Urothelium cell line (cell line): ENCODE results near the gene CAMK2D.

Experiments
- DNase-seq: peaks from one replicate; pipeline ENCODE4 v3.0.0; 2011; ENCODE audit warnings: low spot score, mixed read lengths
- FAIRE-seq: peaks from 2 replicates; lab custom pipeline; 2011; peaks lifted over from hg19 to GRCh38; lab: Jason Lieb, UNC

Gene CAMK2D

DNA sequence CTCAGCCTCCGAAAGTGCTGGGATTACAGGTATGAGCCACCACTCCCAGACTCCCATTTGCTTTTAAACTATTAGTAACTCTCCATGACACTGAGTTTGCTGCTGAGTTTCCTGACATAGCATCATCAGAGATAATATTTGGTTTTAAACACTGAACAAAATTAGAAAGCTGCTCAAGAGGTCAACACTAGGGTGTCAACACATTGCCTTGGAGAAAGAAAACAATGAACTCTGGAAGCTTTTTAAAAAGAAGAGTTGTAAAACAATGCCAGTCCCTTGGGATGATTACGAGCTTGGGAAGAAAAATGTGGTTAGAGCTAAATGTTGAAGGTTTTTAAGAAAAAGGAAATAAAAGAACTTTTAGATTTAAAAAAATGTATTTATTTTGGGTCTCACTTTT, 264.8 kb downstream of the CAMK2D start:
- no peak for FAIRE-seq
- no peak for DNase-seq

DNA sequence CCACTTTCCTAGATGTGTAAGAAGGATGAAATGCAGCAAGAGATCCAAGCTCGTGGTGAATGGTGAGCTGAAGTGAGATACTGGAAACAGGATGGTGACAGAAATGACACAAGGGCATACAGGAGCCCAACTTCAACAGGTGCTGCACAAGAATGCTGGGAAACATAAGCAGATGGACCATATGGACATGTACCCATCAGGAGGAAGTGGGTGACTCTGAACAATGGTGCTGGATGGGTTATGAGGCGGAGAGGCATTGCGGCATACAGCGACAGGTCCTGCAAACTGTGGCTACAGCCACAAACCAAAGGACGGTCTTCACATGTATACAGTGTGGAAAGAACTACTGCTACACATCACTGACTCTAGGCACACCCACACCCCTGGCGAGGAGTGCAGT, 265.7 kb downstream of the CAMK2D start:
- FAIRE-seq, result peak; percentile 74
- no peak for DNase-seq

DNA sequence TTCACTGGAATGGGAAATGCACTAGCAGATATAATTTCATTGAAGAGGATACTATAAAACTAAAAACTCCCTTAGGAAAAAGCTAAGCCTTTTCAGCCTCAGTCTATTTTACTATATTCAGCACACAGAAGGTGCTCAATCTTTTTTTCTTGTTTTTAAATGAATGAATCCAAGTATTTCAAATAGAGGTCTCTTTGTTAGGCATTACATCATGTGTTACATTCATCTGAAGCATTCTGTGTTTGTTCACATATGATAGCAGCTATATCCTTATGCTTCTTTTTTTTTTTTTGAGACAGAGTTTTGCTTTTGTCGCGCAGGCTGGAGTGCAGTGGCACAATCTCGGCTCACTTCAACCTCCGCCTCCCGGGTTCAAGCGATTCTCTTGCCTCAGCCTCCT, 278.4 kb downstream of the CAMK2D start:
- DNase-seq (no peak), FAIRE-seq (no peak)

DNA sequence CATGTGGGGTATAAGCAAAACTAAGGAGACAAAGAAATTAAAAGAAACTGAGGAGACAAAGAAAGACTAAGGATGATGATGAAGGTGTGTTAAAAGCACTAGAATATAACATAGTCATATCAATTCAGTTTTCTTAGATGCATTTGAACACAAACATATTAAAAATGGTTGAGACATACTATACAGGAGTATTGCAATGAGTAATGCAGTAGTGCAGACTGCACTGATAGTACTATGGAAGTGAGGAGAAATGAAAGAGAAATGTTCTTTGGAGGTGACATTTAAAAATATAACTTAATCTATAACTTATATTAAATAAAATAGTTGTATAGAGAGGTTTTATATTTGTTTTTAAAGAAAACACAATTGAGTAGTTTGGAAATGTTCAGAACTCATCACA, 279.2 kb downstream of the CAMK2D start:
- DNase-seq (no peak), FAIRE-seq (no peak)

DNA sequence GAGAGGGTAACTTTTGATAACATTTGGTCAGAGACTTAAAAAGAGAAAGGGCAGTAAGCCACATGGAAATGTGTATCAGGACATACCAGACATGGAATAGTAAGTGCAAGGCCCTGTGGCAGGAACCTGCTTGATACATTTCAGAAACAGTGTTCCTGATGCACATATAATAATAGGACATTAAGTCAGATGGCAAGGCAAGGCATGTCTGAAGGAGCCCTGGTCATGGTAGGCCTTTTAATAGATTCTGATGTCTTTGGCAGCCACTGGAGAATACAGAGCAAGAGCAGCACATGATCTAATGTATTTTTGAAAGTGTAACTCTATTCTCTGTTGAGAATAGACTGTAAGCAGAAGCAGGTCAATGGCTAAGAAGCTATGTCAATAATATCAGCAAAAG, 279.7 kb downstream of the CAMK2D start:
- FAIRE-seq (no peak), DNase-seq (no peak)

DNA sequence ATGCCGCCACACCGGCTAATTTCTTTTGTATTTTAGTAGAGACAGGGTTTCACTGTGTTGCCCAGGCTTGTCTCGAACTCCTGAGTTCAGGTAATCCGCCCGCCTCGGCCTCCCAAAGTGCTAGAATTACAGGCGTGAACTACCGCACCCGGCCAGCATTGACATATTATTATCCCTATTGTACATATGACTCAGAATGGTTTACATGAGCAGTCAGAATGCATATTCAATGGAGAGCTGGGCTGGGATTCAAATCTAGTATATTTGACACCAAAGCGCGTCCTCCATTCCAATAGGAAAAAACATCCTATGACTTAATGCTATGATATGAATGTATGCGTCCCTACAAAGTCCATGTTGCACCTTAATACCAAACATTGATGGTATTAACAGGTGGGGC, 281.4 kb downstream of the CAMK2D start:
- FAIRE-seq, result no peak
- DNase-seq, result no peak

DNA sequence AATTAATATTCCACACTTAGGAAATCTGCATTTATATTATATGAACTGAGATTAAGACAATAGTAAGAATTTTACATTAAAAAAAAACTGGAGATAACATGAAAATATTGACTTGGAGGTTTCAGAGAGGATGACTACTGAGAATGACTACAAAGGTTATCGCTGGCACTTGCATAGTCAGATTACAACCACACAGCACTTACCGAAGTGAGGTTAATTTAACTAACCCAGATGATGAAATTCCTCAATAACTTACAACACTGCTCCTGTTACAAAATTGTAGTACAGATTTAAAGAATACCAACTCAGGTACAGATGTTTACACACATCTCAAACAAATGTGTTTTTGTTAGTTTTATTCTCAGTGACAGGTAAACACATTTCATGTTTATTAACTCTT, 283.5 kb downstream of the CAMK2D start:
- DNase-seq (no peak), FAIRE-seq (no peak)

DNA sequence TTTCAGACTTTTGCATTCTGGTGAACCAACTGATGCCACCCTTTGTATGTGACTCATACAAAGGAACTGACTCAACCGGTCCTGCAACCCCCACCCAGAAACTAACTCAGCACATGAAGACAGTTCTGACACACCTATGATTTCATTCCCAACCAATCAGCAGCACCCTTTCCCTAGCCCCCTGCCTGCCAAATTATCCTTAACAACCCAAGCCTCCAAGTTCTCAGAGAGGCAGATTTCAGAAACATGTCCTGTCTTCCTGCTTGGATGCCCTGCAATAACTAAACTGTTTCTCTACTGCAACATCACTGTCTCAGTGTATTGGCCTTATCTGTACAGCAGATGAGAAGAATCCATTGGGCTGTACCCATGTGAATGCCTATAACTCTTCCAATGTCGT, 284.7 kb downstream of the CAMK2D start:
- no peak for FAIRE-seq
- DNase-seq, result peak; percentile 36

DNA sequence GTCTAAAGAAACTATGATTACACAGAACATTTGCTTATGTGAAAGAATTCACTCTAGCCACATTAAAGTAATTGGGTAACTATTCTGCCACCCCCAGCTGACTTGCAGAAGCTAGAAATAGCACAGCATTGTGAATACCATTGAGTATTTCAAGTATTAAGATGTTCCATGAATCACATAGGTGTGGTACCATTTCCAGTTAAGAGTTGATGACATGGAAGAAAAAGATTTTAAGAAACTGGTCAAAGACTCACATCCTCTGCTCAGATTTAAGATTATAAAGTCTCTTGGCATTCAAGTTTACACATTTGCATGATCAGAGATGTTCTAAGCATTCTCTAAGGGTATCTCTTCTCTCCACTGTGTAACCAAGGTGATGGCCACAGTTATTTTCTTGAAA, 287.5 kb downstream of the CAMK2D start:
- FAIRE-seq (no peak), DNase-seq (peak; percentile 43)

DNA sequence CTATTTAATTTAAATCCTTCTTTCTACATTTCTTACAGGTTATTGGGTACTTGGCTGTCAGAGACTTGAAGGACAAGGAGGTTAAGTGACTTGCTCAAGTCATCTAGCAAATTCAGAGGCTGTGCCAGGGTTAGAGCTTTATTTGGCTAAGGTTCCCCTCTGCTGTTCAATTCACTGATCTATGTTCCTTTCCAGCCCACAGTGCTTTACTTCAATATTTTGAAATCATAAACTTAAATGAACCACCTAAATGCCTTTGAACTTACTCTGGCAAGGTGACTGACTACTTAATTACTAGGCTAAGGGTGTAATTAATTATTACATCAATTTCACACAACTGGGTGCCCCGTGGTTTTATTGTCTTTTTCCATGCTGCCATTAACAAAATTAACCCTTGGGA, 288.7 kb downstream of the CAMK2D start:
- no peak for FAIRE-seq
- DNase-seq, result no peak

DNA sequence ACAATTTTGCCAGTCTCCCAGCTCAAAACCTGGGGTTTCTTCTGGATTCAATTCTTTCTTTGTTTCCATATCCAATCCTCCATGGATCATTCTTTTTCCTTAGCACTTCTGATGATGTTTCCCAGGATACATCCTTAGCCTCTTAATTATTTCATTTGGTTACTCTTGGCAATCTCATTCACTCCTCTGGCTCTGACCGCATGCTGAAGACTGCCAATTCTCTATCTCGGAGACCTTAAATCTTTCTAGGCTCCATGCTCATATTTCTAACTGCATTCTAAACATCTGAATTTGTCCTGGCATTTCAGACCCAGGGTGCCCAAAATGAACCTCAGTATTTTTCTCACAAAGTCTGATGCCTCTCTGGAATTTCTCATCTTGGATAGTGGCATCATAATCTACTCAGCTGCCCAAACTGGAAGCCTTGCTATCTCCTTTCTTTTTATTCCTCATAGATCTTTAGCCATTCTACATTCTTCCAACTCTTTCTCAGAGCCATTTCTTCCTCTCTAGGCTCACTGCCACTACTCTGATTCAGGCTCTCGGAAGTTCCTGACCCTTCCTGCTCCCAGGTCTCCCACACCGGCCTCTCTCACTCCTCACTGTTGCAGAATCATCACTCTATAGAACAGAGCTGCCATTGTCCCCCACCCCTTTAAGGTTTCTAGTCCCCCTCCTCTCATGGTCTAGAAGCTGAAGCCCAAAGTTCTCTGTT, 290.2 kb downstream of the CAMK2D start:
- FAIRE-seq (no peak), DNase-seq (no peak)

DNA sequence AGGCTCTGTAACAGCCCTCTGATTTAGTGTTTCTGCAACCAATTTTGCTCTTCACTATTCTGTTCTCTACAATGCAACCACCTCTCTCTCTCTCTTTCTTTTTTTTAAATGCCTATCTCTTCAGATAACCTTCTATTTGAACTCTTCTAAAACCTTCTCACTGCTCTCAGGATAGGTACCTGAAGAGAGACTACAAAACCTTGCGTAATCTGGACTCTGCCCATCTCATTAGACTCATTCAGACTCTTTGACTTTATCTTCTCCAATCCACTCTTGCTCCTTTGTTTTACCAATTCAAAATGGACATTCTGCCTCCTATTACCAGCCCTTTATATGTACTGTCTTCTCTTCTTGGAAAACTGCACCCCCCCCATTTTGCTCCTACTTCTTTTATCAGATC, 291.6 kb downstream of the CAMK2D start:
- DNase-seq, result no peak
- FAIRE-seq, result no peak

DNA sequence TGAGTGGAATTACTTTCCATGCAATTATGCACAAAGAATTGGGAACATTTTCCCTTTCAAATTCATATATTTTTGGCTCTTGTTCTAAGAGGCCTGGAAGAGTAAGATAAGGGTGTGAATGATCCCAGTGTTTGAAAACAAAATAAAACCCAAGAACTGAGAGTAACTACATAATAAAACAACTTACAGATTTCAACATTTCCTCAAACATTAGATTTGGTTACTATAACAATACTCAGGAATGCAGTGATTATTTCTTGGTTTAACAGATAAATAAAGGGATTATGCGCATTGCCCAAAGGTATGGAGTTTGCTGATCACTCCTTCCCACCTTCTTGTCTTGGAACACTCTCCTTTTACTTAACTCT, 292.5 kb downstream of the CAMK2D start:
- DNase-seq (no peak), FAIRE-seq (no peak)

DNA sequence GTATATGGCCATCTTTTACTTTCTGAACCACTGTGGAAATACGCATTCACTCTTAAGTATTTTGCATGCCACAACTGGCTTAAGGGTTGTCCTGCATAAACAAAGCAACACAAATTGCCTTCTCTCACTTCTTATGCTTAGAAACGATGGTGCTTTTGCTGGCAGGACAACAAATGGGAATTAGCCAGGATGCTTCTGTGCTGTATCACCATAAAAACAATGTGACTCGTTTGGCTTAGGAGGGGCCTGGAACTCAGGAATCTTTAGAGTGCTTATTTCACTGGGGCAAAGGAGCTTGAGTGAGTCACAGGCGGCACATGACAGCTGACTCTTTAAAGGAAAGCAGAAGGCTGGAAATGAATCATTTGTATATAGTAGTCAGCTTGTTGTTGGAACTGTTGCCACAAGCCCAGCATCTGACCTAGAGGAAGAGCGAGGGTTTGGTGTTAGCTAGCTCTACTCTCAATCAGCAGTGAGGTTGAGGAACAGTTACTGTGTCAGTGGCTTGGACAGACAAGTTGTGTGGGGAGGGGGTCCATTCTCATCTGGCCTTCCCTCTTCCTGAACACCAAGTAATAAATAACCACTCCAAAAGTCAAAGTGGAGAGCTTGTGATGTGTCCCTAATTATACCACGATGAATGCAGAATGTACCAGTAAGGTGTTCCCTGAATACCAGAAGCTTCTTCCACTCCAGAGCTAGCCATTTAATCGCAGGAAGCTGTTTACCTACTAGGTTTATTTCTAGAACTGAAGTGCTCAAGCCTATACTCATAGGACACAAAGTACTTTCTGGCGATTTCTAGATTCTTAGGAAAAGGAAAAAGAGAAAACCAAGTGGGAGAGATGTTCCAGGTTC, 293.1 kb downstream of the CAMK2D start:
- DNase-seq, result peak; percentile 90
- peak; percentile 56 for FAIRE-seq

DNA sequence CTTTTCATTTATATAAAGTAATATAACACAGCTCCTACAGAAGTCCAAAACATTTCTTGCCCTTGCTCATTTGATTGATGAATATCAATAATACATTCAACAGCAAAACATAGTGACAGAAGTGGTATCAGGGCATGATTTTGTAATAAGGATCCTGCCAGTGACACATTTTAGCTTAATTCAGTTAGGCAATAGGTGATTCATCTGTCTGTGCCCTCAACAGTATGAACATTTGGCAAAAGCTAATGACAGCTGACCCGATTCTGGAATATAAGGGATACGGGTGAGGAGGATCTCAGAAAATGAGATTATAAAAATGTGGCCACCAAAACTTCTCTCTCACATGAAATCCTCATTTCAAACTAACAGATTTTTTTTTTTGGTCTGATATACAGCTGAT, 294.0 kb downstream of the CAMK2D start:
- FAIRE-seq (no peak), DNase-seq (peak; percentile 27)

DNA sequence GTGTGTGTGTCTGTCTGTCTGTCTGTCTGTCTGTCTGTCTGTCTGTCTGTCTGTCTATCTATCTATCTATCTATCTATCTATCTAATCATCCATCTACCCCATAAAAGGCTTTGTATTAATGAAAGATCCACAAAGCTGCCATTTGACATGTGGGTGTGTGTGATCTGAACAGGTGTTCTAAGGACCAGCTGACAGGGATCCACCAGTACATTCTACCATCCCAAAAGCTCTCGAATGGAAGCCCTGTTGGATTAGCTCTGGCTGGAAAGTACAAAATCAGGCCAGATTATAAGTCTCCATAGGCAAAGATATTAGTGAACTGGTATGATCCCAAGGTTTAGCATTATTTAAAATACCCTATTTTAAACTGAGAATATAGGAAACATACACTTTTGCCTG, 299.3 kb downstream of the CAMK2D start:
- DNase-seq, result no peak
- FAIRE-seq, result no peak

DNA sequence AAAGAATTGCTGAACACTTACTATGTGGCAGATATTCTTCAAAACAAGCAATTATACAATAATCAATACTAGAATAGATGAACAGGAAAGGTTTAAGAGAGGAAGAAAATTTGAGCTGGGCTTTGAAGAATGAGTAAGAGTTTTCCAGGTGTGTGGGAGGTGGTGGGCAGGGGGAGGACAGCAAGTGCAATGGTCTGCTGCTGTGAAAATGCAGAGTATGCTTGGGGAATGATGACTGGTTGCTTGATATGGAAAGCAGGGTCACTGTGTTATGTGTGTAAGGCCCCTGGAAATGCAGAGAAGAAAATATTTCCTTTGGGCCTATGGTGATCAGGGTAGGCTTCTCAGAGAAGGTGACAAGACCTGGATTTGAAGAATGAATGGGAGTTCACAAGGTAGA, 300.3 kb downstream of the CAMK2D start:
- DNase-seq (no peak), FAIRE-seq (no peak)

DNA sequence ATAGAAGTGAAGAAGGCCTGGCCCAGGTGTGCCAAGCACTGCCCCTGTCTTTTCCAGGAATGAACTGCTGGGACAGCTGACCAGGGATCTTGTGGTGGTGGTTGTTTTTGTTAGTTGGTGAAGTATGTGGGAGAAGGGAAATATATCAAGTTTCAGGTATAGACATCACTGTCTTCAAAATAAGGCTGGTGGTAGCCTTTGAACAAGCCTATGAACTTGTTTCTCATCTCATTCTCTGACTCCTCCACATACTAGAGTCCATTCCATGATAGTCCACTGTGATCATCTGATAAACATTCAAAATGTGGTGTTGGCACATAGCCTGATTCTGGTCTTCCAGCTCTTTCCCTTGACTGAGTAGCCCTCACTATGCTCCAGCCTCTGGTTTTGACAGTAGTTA, 303.7 kb downstream of the CAMK2D start:
- FAIRE-seq (no peak), DNase-seq (no peak)

DNA sequence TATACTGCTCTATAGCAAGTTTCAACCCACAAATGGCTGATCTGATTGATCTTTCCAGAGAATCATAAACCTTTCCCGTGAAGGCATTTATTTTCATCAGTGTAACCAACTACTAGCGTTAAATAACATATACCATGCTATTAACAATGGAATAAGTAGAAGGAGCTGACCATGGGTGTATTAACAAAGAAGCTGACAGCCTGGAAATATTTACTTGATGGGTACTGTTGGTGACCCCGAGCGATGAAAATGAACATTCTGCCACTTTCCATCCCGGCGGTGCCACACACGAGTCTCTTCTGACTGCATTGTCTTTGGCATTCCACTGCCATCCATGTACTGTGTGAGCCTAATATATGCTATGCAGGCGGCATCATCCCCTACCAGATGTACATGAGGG, 304.4 kb downstream of the CAMK2D start:
- DNase-seq (no peak), FAIRE-seq (no peak)

DNA sequence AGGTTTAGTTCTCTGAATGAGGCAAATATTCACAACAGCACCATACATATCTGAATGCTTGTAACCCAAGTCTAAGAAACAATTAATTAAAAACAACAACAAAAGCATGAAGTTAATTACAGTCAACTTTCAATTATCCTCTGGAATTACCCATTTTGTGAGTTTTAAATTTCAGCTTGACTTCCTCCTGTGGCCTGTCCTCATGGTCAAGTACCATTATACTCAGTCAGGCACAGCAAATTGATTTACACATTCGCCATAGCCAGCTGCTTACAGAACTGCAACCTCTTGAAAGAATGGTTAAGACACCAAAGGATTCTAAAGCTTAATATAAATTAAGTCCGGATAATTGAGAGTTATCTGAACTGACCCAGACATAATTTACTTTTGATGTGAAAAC, 306.5 kb downstream of the CAMK2D start:
- DNase-seq, result no peak
- no peak for FAIRE-seq

DNA sequence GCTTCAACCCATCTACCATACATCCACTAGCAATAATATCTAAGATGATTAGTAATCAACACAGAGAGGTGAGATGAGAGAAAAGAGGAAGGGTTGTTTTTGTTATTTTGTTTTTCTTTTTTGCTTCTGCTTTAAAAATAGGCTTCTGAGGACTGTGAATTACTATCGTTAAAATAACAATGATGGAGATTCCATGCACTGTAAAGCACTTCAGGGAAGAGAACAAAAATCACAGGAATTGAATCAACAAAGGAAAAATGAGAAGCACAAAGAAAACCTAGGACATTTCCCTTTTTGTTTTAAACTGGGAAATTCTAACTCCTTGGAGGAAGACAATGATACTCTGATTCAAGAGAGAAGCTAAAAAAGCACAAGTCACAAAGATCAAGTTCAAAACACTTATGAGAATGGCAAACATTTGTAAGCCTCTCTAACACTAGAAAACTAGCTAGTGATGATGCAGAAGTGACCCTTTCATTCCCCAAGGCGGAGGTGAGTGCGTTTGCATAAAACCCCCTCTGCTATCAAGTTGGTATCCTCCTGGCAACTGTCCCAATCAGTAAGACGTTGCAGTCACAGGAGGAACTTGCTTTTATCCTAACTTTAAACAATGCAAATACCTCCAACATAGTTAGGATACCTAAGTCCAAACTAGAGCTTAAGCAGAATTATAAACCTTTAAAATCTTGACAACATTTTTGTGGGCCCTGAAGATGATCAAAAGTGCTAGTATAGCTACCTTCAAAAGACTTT, 308.5 kb downstream of the CAMK2D start:
- FAIRE-seq, result no peak
- DNase-seq, result peak; percentile 44

DNA sequence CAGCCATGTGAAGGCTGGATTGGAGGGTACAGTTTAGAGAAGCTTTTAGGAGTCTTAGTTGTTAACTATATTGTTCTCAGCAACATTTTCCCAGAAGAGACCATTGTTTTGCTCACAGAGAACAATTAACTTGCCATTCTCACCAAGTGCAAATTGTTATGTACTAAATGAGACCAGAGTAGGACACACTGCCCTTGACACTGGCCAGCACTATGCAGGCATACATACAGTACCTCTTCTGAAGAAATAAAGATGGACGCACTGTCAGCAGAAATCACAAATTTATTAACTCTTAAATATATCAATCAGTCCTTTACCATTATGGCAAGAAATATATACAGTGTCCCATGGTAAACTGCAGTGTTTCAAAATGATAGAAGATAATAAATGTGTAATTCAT, 309.4 kb downstream of the CAMK2D start:
- DNase-seq (no peak), FAIRE-seq (no peak)
